NCI-H345 (cell line): ENCODE measurements around the gene MAPK12.
A peak's percentile ranks its signal among the peaks of the same experiment; 100 is the strongest.

Experiments used
- DNase-seq: peaks from one replicate; lab custom pipeline; 2025; lab: John Stamatoyannopoulos, UW

The MAPK12 gene

DNA sequence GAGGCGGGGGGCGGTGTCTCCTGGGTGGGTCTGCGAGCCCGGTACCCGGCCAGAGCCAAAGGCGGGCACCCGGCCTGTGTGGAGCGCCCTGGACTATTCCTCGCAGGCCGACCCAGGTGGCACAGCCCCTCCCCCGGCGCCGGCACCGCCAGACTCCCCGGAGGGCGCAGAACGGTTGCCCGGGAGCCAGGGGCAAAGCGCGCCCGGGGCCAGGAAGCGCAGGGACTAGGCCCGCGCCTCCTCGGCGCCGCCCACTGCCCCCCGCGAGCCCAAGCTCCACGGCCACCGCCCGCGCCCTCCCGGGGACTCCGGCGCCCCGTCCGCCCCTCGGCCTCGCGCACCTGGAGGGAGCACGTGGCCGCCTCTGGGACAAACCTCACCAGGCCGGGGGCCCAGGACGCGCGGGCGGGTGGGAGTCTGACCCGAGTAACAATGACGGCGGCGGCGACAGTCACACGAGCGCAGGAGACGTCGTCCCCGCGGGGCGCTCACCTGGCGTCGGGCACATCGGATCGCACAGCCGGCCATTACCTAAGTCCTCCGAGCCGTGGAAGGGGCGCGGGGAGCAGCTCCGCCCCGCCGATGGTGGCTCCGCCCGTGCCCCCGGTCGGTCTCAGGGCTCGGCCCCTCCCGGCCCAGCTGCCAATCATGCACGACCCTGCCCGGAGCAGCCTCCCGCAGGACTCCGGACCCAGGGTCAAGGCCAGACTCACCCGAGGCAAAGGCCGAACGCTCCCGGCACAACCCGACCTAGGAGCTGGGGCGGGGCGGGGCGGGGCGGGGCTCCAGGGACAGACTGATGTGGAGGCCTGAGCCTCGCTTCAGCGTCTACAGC, 38.5 kb upstream of the MAPK12 start:
- no peak for DNase-seq

DNA sequence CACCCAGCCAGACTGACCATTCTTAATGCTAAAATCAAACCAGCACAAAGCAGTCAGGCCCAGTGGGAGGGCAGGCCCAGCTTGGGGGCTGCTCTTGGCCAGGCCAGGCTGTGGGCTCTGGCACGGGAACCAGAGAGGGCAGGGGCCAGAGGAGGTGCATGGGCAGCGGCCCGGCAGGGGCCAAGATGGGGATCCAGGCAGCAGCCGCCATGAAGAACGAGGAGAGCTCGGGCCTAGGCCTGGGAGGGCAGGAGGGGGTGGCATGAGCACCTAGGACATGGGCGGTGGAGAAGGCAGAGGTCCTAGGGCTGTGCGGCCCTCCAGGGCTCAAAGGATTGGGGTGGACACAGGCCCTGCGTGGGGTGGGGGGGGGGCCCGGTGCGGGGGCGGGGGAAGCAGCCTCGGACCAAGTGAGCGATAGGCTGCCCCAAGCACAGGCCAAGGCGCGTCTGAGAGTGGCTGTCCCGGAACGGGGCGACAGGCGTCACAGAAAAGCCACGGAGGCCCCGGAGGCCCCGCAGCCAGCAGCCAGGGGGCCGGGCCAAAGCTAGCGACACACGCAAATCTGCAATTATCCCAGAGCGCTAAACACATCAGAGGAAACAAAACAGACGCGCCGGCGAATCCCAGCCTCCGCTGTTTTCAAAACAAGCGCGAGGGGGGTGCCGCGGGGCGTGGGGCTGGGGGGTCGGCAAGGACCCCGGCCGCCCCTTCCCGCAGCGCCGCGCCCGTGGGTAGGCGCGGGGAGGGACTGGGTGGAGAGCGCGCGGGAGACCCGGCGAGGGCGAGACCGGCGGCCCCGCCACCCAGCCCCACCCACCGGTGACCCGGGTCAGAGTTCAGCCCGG, 37.7 kb upstream of the MAPK12 start:
- no peak for DNase-seq

DNA sequence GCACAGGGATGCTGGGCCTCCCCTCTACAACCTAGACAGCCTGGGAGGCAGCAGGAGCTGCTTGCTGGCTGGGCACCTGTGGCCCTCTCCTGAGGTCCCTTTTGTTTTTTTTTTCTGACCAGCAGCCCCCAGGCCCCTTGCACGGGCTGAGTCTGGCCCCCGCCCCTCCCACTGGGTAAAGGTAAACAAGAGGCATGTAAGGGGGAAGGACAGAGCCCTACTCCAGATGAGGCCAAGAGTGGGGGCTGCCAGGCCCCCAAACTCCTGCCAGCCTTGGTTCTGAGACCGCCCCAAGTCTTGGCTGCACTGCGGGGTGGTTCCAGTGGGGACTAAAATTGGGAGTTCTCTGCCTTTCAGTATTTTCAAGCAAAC, 36.8 kb upstream of the MAPK12 start:
- DNase-seq, result no peak

DNA sequence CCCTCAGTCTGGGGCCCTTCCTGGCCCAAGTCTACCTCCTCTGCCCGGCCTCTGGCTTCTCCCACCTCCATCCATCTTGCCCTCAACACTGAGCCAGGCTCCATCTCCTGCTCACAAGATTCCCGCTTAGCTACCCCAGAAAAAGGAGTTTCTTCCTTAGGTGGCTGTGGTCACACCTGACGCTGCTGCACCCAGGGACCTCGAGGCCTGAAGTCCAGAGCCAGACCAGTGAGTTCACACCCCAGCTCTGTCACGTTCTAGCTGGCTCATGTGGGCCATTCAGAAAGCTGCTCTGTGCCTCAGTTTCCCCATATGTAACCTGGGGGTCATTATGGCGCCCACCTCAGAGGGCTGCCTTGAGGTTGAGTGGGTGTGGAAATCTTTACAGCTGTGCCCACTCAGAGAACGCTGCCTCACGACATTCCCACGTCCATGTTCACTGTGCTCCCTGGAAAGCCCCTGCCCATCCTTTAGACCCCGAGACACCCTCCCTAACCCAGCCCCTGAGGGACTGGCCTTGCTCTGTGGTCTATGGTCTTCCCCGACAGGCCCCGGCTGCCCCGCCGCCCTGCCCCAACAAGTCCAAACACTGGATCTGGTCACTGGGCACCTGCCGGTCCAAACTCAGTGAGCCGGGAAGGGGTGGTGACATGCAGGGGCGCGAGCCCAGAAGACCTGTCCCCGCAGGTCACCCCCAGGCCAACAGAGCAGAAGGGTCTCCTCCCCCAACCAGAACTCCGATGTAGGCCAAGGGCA, 36.2 kb upstream of the MAPK12 start:
- no peak for DNase-seq

GRCh38 chr22:50296658-50297490, 35.4 kb upstream of the MAPK12 start:
- DNase-seq, result no peak

GRCh38 chr22:50294319-50294656, 32.8 kb upstream of the MAPK12 start:
- no peak for DNase-seq

DNA sequence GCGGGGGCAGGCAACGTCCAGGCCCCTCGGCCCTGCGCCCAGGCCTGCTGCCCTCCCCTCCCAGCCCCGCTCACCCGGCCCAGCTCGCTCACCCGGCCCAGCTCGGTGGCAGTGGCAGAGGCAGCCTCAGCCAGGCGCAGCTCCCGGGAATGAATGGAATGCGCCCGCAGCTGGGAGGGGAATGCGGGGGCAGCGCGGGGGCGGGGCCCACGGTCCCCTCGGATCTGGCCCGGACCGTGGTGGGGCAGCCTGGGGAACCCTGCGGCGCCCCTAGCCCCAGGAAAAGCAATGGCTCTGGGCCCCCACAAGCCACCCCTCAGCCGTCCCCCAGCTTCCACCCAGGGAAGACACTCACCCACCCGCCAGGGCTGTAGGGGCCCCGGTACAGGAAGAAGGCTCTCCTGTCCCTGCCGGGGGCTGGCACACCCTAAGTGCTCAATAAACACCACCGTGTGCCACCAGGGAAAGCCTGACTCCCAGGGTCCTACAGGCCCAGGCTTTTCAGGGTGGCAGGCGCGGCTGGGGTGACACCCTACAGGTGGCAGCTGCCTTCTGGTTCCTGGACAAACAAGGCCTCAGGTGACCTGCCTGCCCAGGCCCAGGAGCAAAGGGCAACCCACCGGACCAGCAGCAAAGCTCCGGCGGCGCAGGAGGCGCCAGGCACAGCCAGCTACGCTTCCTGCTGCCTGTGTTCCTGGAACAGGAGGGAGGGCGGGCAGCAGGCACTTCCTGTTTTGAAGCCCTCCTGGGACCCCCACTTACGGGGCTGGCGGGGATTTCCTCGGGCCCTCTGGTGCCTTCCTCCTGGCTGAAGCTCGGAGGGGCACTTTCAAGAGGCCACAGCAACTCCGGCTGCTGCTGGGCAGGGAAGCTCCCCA, 32.2 kb upstream of the MAPK12 start:
- no peak for DNase-seq

DNA sequence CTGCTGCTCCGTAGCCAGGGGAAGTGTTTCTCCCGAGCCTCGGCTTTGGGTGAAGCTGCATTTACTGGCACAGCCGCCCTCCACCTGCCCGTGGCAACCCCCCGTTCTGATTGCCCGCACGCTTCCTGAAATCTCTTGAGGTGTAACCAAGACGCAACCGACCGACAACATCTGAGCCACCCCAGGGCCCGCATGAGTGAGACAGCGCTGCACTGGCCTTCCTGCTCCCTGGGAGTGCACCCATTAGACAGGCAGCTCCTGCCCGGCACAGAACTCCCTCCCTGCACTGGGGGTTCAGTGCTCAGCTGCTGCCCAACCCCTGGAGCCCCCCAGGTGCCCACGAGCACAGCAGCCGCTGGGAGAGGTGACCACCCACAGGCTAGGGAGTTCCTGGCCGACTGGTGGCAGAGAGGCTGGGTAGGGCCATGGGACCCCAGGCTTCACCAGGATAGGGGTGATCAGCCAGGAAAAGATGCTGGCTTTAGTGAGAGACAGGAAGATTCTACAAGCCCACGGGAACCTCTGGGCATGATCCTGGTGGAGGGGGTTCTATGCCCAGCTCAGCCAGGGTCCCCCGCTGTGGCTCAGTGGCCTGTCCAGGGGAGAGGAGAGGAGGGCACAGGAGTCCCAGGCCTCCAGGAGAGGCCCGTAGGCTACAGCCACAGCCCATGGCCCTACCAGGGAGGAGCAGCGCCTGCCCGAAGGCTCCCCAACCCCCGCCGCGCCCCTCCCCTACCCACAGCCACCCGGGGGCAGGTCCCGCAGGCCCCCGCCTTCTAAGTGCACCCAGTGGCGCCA, 31.4 kb upstream of the MAPK12 start:
- no peak for DNase-seq

DNA sequence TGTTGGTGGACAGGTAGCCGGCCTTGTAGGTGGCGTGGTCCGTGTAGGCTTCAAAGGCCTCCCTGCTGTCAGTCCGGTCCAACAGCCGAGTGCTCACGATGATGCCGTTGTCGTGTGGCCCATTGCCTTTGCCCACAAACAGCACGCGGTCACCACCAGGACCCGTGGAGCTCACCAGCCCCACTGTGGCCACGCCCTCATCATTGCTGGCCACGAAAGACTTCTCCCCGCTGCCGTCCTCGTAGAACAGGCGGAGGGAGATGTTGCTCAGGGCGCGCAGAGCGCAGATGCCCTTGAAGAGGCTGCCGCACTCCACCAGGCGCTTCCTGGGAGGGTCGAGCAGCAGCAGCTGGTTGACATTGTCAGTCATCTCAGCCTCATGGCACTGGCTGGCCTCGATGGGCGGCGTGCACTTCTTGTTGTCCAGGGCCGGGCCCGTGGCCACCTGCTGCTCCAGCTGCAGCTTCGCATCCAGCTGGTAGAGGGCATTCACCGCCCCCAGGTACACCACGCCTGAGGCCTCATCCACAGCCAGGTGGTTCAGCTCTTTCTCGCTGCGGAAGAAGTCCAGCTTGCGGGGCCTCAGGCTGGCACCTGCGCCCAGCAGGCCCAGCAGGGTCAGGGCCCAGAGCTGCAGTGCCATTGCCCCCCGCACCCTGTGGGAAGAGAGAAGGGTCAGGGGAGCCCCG, 28.6 kb upstream of the MAPK12 start:
- DNase-seq, result peak; percentile 37

DNA sequence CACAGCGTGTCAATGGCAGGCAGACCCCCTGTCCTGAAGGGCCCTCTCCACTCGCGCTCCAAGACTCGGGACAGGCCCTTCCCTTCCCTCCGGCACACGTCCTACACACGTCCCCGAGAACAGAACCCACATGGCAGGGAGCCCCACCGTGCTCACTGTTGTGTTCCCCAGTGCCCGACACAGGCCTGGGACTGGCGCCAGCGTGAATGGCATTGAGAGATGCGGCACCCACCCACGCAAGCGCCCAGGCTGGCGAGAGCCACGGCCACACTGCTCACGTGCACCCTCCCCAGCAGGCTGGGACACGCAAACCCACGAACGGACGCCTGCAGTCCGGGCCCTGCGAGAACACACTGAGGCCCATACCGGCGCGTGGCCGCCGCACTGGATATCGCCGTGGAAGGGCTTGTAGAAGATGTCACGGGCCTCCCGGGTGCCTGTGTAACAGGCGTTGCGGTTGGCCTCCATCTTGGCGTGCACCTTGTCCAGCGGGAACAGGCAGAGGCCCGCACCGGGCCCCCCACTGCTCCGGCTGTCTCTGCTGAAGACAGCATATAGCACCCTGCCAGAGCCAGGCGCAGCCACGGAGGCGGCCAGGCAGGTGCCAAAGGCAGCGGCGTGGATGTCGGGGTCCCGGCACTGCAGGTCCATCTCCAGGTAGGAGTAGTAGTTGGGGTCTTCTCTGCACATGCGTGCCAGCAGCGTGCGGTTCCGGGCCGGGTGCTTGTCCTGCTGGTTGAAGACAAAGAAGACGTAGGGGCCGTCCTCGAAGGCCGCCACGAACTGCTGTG, 27.9 kb upstream of the MAPK12 start:
- no peak for DNase-seq

GRCh38 chr22:50287731-50288130, 26.2 kb upstream of the MAPK12 start:
- DNase-seq, result no peak

GRCh38 chr22:50286701-50287318, 25.3 kb upstream of the MAPK12 start:
- DNase-seq, result no peak

DNA sequence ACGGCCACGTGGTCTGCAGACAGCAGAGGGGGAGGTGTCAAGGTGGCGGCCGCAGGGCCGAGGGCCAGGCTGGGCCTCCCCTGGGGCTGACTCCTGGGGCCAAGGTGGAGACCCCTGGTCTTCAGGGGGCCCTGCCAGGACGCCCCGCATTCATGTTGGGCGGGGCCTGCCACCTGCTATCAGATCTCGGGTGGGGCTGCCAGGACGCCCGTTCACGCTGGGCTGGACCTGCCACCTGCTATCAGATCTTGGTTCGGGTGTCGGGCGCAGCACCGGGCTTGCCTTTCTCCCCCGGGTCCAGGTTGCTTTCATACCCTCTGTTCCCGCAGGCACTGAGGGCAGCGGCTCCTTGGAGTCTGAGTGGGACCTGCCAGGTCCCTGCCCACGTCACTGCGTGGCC, 24.8 kb upstream of the MAPK12 start:
- DNase-seq, result no peak

DNA sequence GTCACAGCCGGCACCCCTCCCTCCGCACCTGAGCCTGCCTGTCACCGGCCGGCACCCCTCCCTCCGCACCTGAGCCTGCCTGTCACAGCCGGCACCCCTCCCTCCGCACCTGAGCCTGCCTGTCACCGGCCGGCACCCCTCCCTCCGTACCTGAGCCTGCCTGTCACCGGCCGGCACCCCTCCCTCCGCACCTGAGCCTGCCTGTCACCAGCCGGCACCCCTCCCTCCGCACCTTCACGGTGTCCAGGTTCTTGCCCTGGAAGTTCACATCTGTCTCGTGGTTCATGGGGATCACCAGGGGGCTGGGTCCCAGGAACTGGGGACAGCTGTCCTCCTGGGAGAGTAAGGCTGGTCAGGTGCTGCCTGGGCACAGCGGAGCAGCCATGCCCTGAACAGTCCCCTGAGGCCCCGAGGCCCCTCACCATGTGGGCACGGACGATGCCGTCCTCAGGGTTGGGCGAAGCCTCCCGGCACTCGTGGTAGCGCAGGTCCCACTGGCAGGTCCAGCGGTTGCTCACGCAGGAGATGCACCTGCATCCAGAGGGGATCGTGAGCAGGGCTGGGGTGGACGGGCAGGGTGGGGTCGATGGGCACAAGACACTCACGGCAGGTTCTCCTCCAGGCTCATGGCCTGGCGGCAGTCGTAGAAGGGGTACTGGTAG, 24.2 kb upstream of the MAPK12 start:
- no peak for DNase-seq

GRCh38 chr22:50284479-50284878, 23.0 kb upstream of the MAPK12 start:
- no peak for DNase-seq

DNA sequence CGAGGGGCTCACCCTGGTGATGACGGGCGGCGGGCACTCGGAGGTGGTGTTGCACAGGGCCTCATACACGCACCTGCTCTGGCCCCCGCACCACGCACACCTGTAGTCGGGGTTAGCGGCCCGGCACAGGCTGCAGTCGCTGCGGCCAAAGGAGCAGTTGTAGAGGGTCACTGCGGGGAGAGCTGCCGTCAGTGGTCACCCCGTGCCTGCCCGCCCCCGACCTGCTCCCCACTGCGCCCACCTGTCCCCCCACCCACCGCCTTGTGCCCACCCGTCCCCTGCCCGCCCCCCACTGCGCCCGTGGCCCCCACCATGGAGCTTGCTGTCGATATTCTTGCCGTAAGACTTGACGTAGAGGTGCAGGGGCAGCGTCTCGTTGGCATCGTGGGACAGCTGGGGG, 22.3 kb upstream of the MAPK12 start:
- no peak for DNase-seq

GRCh38 chr22:50282361-50283155, 21.1 kb upstream of the MAPK12 start:
- no peak for DNase-seq
